NCI-H2171 (cell line): ENCODE measurements around the gene RRP8.

Experiments
- DNase-seq: peaks from one replicate; lab custom pipeline; 2025; lab: John Stamatoyannopoulos, UW

The RRP8 gene

DNA sequence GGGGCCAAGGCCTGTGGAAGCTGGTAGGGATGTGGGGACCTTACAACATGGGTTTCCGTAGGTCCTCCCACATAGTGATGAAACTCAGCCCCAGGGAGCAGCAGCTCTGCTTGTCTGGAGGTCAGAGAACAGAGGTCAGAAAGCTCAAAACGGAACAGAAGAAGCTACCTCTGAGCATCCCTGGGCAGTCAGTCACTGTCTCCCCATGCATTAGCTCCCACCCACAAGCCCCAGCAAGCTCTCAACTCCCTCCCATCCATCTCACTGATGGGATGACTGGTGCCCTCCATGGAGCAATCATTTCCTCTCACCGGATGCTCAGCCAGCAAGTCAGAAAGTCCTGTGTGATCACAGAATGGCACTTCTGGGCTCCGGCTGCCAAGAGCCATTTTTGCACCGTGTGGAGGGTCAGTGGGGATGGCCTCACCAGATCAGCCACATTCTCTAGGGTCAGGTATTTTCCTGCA is 13.9 kb upstream of the RRP8 start:
- no peak for DNase-seq

DNA sequence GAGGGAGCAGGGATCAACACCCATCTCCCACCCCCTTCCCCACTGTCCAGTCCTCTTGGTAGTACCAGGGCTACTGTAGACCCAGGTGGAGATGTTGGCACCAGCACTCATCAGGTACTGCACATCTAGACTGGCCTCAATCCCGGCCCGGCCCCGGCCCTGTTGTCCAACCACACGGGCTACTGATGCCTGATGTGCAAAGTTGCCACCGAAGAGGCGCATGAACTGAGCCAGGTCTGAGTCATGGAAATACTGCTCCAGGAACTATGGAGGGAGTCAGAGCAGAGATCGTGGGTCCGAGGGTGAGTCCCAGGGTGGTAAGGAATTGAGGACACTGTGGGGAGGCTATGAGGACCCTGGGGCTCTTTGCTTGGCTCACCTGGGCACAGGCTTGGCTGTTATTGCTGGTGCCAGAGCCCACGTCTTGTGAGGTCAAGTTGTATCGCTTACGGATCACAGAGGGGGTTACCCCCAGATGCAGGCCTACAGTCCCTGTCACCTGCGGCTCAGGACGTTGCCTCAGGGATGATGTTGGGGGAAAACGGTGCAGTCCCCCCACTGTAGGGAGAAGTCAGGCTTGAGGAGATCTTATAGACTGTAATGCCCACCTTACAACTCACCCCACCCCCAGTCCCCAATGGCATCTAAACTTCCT is 13.3 kb upstream of the RRP8 start:
- DNase-seq = no peak

DNA sequence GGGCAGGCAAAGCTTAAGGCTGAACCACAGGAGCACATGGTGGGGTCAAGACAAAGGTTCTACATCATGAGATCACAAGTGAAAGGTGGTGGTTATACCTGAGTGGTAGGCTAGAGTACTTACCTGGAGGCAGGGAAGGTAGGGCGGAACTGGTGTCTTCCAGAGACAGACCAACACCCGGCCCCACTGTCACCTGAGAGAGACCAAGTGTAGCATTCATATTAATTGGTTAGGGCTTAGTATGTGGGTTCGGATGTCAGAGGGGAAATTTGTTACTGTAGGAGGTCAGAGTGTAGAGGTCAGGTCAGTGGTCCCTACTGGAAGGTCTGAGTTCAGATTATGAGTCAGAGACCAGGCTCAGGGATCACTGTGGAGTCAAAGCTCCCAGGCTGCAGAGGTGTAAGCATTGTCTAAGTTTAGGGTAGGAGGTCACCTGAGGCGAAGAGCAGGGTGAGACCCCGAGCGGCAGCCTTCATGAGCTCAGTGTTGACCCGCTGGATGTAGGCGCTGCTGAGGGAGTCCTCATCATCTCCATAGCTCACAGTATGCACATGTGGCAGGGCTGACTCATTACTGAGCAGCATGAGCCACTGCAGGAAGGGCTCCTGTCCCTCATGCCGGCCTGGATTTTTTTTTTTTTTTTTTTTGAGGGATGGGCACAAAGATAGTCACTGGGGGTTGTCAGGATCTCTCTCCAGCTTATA is 12.6 kb upstream of the RRP8 start:
- DNase-seq = no peak

DNA sequence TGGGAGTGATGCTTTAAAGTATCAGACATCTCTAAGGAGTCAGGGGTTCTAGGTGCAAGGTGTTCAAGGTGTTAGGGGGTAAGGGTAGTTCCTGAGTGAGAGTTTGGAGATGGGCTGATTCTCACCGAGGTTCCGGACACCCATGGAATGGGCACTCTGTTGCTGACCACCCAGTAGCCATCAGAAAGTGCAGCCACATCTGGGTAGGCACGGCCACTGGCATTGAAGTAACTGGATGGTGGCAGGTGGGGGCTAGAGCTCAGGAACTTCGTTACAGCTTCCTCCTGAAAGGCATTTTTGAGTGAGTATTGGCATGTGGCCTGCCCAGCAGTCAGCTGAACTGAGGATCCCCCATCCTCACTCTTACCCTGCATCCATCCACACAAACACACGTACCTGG is 11.6 kb upstream of the RRP8 start:
- no peak for DNase-seq

DNA sequence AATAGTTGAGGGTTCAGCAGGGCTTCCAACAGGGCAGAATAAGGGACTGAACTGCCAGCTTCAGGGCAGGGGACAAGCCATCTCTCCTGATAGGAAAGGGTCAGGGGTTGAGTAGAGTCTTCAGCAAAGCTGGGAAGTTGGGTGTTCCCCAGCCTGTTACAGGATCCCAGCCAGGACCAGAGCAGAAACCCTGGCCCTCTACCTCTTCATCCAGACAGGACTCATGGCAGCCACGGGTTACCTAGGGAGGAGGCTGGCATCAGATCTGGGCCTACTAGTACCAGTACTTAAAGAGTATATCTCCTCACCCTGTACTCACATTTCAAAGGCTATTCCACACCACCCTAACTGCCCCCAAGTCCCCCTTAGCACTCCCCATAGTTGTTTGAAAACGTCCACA is 11.0 kb upstream of the RRP8 start:
- DNase-seq = no peak

DNA sequence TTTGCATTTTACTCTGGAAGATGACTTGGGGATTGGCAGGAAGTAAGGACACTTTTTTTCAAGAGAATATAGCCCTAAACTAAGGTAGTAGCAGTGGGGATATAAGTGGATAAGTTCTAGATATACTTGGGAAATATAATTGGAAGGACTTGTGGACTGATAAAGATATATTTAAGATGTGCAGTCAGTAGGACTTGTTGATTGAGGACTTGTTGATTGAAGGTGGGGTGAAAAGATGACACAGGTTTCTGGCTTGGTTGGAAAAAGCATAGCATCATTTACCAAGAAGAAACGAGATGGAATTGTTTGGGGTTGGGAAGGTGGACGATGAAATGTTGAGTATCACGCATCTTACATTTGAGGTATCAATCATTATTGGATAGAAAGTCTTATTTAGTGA is 10.1 kb upstream of the RRP8 start:
- DNase-seq = no peak

DNA sequence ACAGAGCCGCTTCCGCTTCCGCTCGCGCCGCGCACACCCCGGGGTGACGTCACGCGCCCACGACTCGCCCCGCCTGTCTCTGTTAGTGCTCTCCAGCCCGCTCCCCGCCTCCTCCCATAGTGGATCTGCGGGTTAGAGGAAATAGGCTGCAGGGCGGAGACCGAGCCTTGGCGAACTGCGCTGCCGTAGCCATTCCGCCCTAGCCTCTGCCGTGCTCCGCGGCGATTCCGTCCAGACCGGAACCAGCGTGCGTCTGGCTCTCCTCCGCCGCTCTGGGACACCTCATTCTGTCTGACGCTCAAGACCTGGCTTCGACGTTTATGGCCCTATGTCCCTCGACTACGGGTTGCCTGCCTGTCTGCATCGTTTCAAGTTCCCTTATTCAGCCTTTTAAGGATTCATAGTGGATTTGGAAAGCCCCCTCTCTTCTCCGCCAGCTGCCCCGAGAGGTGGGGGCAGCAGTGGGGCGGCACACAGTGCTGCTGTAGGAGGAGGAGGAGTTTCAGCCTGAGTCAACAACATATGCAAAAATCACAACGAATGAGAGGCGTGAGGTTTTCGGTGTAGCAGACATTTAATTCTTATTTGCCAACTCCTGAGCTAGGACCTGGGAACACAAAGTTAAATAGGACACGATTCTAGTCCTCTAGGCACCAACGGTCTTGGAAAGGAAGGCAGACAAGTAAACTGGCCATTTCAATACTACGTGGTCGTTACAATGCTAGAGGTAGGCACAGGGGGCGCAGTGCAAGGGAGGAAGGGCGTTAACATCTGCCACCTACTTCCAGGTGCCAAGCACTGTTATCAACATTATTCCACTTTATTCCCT is 9.0 kb upstream of the RRP8 start, which contains the start of gene TAF10:
TAF10 (minus strand) TSS at position 4 of the 829 bp plus-strand sequence. CDS start 27 bp downstream, outside the sequence.
- DNase-seq = peak; percentile 75

DNA sequence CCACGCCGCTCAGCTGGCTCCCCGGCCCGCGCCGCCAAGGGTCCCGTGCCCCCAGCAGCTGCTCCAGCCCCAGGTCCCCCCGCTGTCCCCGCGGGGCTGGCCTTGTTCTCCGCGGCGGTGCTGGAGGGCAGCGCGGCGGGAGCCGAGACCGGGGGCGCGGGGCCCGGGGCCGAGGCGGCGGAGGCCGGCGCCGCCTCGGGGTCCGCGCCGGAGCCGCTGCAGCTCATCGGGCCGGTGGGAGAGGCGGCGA is 8.5 kb upstream of the RRP8 start:
- DNase-seq = no peak

DNA sequence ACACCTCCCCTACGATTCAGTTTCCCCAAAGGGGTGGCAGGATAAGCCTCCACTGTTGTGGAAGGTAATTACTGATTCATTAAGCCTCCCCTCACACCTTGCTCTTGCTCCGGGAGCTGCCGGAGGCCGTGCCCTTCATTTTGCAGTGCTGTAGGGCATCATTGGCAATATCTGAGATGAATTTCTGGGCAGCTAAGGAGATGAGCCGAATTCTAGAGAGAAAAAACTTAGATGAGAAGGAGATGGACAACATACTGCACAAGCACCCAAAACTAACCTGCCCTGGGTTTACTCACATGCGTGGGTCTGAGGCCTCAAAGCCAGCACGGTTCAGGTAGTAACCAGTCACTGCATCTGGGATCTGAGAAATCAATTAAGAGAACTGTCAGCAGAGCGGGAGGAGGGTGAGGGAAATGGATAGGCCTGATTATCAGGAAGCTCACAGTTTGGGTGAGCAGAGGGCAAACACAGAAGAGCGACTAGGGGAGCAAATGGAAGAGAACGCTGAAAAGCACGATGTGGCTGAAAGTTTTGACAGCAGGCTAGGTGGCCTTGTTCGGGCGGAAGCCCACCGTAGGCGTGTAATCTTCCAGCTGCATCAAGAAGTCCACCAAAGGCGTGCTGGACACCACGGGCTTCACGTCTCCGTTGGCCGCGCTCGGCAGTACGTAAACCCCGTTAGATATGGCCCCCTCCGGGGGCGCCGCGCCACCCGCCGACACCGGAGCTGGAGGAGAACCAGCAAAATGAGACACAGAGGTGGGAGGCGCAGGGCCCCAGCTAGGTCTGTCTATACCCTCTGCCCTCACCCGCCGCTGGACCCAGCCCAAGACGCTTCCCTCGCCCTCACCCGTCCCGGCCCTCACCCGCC is 7.9 kb upstream of the RRP8 start:
- no peak for DNase-seq

DNA sequence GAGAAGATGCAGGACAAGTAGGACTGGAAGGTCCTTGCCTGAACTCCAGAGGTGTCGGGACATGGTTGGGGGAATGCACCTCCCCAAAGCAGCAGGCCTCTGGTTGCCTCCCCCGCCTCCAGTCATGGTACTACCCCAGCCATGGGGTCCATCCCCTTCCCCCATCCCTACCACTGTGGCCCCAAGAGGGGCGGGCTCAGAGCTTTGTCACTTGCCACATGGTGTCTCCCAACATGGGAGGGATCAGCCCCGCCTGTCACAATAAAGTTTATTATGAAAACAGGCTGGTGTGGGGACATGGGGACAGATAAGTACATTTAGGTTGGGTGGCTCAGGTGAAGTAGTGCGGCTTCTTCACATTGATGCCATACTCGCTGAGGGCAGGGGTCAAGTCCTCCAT is 7.2 kb upstream of the RRP8 start:
- no peak for DNase-seq

DNA sequence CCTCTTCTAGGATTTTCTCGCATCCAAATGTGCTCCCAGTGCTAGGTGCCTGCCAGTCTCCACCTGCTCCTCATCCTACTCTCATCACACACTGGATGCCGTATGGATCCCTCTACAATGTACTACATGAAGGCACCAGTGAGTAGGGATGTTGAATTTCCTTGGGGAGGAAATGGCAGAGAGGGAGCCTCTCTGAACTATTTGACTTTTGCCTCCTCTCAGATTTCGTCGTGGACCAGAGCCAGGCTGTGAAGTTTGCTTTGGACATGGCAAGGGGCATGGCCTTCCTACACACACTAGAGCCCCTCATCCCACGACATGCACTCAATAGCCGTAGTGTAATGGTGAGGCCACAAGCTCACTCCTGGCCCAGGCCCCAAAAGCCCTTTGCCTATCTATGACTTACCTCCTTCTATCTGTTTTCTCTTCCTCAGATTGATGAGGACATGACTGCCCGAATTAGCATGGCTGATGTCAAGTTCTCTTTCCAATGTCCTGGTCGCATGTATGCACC is 6.1 kb upstream of the RRP8 start:
- DNase-seq = no peak

DNA sequence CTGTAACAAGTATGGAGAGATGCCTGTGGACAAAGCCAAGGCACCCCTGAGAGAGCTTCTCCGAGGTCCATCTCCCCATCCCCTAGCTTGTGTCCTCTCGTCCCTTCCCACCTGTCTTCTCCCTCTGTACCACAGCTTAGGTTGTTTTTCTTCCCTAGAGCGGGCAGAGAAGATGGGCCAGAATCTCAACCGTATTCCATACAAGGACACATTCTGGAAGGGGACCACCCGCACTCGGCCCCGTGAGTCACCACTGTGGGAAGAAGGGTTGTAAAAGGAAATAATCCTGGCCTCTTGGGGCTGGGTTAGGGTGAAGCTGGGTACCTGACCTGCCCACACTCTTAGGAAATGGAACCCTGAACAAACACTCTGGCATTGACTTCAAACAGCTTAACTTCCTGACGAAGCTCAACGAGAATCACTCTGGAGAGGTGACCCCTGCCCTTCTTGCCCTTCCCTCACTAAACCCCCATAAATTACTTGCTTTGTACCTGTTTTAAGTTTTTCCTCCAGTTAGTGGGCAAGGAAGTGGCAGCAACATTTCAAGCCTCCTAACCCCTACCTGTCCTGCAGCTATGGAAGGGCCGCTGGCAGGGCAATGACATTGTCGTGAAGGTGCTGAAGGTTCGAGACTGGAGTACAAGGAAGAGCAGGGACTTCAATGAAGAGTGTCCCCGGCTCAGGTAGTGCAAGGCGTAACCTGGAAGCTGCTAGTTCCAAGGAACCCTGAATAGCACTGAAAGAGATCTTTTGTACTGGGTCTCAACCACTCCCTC is 5.5 kb upstream of the RRP8 start:
- DNase-seq = no peak

DNA sequence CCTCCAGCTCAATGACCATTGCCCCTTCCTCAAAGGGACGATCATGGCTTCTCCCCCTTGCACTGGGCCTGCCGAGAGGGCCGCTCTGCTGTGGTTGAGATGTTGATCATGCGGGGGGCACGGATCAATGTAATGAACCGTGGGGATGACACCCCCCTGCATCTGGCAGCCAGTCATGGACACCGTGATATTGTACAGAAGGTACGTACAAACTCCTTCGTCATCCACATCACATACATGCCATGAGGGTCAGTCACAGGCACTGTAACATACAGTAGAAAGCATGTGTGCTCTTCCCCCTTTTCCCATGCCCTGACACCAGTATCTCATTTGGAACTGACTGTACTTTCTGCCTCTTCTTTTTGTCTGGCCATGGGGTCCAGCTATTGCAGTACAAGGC is 4.6 kb upstream of the RRP8 start:
- no peak for DNase-seq

DNA sequence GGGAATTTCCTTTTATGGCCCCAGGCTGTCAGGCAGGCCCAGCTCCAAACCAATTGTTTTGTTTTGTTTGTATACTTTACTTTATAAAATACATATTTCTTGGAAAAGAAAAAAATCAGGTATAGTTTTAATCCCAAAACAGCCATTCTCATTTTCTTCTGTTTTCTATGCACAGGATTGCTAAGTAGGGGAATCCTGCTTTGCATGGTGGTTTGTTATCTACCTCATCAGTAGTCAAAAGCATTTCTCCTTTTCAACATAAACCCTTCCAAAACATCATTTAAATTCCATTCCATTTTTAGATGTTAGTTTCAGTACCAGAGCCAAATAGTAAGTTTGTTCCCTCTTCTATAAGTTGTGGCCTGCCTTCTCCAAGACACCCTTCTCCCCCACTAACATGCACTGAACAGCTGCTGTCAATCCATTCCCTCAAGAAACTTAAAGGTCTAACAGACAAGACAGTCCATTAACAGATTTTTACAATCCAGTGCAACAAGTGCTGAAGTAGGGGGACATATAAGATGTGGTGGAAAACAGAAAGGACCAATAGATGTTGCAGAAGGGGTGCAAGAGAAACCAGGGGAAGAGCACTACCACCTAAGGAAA is 3.9 kb upstream of the RRP8 start:
- no peak for DNase-seq

DNA sequence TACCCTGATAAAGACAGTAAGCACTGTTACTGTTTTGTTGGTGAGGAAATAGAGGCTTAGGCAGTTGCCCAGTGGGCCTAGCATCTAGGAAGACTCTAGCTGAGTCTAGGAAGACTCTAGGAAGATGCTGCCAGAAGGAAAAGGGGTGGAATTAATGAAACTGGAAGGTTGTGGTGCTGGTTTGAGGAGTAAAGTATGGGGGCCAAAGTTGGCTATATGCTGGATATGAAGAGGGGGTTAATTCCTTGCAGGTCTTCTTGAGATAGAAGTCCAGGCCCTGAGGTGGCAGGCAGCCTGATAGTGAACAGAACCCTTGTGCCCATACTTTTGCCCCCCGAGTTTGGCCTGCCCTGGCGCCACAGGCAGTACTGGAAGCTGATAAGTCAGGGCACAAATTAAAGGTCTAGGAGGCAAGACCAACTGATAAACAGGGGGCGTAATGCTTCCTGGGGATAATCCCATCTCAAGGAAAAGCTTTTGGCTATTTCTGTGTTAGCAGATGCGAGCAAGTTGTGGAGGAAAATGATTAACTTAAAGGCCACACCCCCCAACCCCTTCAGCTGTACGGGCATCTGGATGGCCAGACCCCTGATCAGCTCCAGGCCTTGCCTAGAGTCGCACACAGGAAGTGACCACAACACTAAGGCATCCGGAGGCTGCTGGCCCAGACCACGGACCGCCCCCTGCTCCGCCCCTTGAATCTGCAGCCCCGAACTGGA is 3.2 kb upstream of the RRP8 start:
- no peak for DNase-seq

DNA sequence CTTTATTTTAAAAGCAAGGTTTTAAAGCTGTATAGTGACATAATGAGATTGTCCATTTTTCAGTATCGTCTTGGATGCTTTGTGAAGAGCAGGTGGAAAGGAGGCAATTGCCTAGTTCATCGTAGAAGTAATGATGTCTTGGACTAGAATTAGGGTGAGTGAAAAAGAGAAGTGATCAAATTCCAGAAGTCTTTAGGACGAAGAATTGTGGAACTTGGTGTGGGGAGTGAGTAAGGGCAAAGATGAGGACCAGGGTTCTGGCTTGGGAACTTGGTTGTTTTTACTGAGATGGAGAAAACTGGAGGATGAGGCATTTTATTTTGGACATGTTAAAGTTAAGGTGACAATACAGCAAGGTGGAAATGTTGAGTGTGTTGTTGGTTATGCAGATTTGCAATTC is 1.4 kb upstream of the RRP8 start:
- DNase-seq = no peak

DNA sequence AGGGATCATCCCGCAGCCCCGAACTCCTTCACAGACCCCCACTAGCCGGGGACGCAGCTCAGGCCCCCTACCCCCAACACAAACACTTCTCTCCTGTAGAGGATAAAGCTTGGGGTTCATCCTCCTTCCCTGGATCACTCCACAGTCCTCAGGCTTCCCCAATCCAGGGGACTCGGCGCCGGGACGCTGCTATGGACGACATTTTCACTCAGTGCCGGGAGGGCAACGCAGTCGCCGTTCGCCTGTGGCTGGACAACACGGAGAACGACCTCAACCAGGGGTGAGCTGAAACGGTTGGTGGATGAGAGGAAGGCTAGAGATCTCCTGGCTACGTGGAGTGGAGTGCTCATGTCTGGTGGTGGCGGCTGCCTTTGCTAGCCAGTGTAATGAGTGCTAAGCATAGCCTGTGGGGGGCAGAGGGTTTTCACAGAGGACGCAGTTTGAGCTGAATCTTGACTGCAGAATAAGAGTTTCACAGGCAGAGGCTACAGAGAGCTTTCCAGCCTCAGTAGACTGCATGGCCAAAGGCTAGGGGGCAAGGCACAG is 738 bp upstream of the RRP8 start:
- no peak for DNase-seq

DNA sequence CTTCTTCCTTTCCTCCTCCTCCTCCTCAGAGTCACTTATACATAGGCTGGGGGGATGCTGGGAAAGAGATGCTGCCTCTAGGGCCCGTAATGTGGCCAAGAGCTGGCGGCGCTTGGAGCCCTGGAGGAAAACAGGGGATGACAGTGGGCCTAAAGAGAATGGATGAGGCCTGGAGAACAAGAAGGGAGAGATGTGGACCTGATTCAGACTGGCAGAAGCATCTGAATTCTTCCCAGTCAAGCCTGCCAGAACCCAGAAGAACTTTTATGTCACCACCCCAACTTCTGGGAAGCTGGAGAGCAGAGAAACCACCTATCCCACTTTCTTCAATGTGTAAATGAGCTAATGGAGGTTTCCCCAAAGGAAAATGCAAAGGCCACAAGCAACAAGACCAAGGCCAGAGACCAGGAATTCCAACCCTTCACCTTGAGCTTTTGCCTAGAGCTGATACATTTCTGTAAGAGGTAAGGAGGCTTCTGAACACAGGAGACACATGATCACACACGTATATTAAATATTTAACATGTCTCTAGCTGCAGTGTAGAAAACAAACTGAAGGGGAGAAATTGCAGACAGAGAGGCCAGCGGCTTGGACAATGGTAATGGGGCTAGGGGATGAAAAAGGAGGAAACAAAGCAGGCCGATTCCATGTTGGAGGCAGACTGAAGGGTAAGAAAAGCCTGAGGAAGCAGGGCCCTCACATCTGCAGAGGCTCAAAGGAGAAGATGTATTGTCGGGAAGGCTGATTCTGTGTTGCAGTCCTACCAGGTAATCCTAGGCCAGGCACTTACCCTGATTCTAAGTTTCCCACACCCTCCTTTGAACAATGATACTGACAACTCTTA is 1.1 kb downstream of the RRP8 start:
- DNase-seq = no peak

DNA sequence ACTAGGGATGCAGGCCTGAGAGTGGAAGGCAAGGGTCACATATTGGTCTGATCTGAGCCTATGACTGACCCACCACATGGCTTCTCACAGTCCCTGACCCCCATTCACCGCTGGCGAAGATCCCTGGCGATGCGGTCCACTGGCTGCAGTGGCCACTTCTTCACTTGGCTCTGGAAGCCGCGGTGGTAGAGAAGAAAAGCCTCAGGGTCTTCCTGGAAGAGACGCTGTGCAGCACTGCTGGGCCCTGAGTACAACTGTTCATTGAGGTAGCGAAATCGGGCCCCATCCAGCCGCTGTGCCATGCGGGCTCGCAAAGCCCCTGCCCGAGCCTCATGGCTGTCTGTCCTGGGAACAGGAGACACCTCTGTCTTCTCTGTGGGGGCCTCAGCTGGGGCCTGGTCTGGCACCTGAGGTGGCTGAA is 2.4 kb downstream of the RRP8 start:
- DNase-seq = no peak
